ENCODE measurements around the gene FOXE1. TPM values are rescaled to one million over a fixed set of nuclear protein-coding genes. Genes with fewer than 3 reads are reported as not detected.

FOXE1 gene
- total RNA-seq, 1 experiment from 2014 or later = not detected

- peaks cover 5% of the 10 kb centered on the region; the same call in 1 of the 2 replicates for H3K27me3 ChIP-seq (ENCODE audit: insufficient read depth, low read length)
- TF ChIP-seq CTCF (conservative IDR thresholded peaks at IDR 0.05) = no peak
- H4K5ac ChIP-seq (ENCODE audit: insufficient read length, low read depth, low read length) = no peak overlapping the region
- no peak overlapping the region for H3K4me2 ChIP-seq (ENCODE audit: insufficient read depth, insufficient read length, low read length)
- no peak overlapping the region for H3K9ac ChIP-seq (ENCODE audit: extremely low read depth, insufficient read length, low read length)
- Mint-ChIP-seq H3K36me3 (ENCODE audit: insufficient read depth in 1 of 3, low read depth in 3 of 3) (peaks cover 0 to 13% (median 0%) of the 10 kb centered on the region in 3 experiments; a peak in 3 of 7 replicates), H3K27ac (no peak overlapping the region), H3K9me3 (peaks cover 14% of the 10 kb centered on the region in 2 experiments), H3K4me3 (no peak overlapping the region), H3K27me3 (ENCODE audit: low read depth) (peaks cover 80% of the 10 kb centered on the region), H3K4me1 (peaks cover 13 to 21% of the 10 kb centered on the region in 2 experiments)
- no peak overlapping the region for H2BK15ac ChIP-seq (ENCODE audit: low read depth, low read length)
- no peaks in the 10 kb centered on the region for H4K20me1 ChIP-seq (ENCODE audit: control insufficient read depth, insufficient read depth, insufficient read length)
- no peaks in the 10 kb centered on the region for H3K79me2 ChIP-seq (ENCODE audit: insufficient read depth, low read length)
- H3K18ac ChIP-seq (ENCODE audit: insufficient read length, low read depth, low read length) = no peak overlapping the region
- H3K56ac ChIP-seq (ENCODE audit: insufficient read length, low read depth, low read length) = no peak overlapping the region
- H3K4me1 ChIP-seq (ENCODE audit: insufficient read depth, low read length) = peaks cover 6% of the 10 kb centered on the region; the same call in 1 of the 2 replicates
- no peaks in the 10 kb centered on the region for H3K79me1 ChIP-seq (ENCODE audit: insufficient read depth, low read depth, low read length, poor library complexity, severe bottlenecking)
- H3K23ac ChIP-seq (ENCODE audit: insufficient read length, low read depth, low read length) = no peak overlapping the region
- no peak overlapping the region for H3K14ac ChIP-seq (ENCODE audit: insufficient read depth, low read length)
- H2AFZ ChIP-seq (ENCODE audit: low read length) = no peak overlapping the region
- no peak overlapping the region for H2BK120ac ChIP-seq (ENCODE audit: low read depth, low read length, poor library complexity, severe bottlenecking)
- no peak overlapping the region for H3K27ac ChIP-seq (ENCODE audit: insufficient read length, low read depth, low read length)
- H3T11ph ChIP-seq (ENCODE audit: low read length) = no peak overlapping the region
- no peak overlapping the region for H4K8ac ChIP-seq (replicated peaks; ENCODE audit: insufficient read length, low read depth, low read length)
- H3K23me2 ChIP-seq (ENCODE audit: insufficient read length, low read depth, low read length, poor library complexity, severe bottlenecking) = no peaks in the 10 kb centered on the region
- no peaks in the 10 kb centered on the region for H3K9me3 ChIP-seq (ENCODE audit: control insufficient read depth, low read depth, low read length)
- H4K91ac ChIP-seq (ENCODE audit: insufficient read length, low read depth, low read length) = no peak overlapping the region
- no peak overlapping the region for H2BK20ac ChIP-seq (ENCODE audit: low read depth, low read length, poor library complexity, severe bottlenecking)
- no peak overlapping the region for H2BK12ac ChIP-seq (ENCODE audit: insufficient read length, low read depth, low read length)
- no peak overlapping the region for H2BK5ac ChIP-seq (ENCODE audit: insufficient read length, low read length)
- no peak for DNase-seq
- H3K4ac ChIP-seq (ENCODE audit: low read depth, low read length) = no peak overlapping the region
- no peak overlapping the region for H2AK5ac ChIP-seq (ENCODE audit: insufficient read length, low read length)
Measured at GRCh38 chr9:97866848-97867247, 13.8 kb downstream of the FOXE1 start.
